Endometrial microvascular endothelial cells (primary cell): ENCODE results near the gene NKAPL. TPM values are rescaled to one million over a fixed set of nuclear protein-coding genes. Genes with fewer than 3 reads are reported as not detected.

Experiments used
- in situ Hi-C: cut with HindIII; loops from 2 replicates; pipeline ENCODE4 v1.10.0; 2017; ENCODE audit warnings: low sequenced_read_pairs, low pct_unique_long_range_greater_than_20kb; ENCODE audit errors: inconsistent ontology term
- total RNA-seq: library from RNA; depleted of rRNA; stranded (reverse); fragments of >200 nt; gene quantifications from one replicate; pipeline ENCODE4 v1.2.3, GENCODE V29; 2015; ENCODE audit errors: inconsistent ontology term

The NKAPL gene
- total RNA-seq, 1 donor from 2014 or later, result 0.19 TPM

- in situ Hi-C loops, result no loop called here
Observed at GRCh38 chr6:28240471-28240870, 18.6 kb upstream of the NKAPL start.

DNA sequence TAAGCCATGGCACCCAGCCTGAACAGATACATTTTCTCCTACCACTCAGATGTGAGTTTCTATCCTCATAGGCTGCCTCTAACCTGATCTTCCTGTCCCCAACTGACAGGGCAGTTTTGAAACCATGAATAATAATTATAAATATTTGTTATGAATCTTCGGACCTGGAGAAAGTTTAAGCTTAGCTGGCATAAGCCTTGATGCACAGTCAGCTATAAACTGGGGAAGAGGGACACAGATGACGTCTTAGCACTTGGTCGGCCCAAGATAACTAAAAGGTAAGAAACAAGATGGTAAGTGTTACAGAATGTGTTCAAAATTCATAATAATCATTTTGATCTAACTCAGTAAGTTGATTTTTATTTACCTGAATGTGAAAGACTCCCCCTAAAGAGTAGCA is 15.2 kb upstream of the NKAPL start:
- in situ Hi-C loops, result no loop called here

- in situ Hi-C loops, result no loop called here
Observed at GRCh38 chr6:28245206-28245941, 13.7 kb upstream of the NKAPL start.

GRCh38 chr6:28248916-28249315 is 10.2 kb upstream of the NKAPL start:
- in situ Hi-C loops, result no loop called here

GRCh38 chr6:28250747-28251146 is 8.3 kb upstream of the NKAPL start:
- in situ Hi-C loops, result no loop called here

DNA sequence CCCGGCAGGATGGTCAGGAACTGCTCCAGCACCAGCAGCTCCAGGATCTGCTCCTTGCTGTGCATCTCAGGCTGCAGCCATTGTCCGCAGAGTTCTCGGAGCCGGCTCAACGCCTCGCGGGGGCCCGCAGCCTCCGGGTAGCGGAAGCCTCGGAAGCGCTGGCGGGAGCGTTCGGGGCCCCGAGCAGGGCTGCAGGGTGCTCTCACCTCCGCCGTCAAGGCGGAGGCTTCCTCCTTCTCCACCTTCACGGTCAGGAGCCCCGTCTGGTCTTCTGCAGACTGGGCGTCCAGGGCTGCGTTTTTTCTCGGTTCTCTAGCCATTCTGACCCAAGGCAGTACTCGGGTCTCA is 7.5 kb upstream of the NKAPL start:
- in situ Hi-C loops, result no loop called here

DNA sequence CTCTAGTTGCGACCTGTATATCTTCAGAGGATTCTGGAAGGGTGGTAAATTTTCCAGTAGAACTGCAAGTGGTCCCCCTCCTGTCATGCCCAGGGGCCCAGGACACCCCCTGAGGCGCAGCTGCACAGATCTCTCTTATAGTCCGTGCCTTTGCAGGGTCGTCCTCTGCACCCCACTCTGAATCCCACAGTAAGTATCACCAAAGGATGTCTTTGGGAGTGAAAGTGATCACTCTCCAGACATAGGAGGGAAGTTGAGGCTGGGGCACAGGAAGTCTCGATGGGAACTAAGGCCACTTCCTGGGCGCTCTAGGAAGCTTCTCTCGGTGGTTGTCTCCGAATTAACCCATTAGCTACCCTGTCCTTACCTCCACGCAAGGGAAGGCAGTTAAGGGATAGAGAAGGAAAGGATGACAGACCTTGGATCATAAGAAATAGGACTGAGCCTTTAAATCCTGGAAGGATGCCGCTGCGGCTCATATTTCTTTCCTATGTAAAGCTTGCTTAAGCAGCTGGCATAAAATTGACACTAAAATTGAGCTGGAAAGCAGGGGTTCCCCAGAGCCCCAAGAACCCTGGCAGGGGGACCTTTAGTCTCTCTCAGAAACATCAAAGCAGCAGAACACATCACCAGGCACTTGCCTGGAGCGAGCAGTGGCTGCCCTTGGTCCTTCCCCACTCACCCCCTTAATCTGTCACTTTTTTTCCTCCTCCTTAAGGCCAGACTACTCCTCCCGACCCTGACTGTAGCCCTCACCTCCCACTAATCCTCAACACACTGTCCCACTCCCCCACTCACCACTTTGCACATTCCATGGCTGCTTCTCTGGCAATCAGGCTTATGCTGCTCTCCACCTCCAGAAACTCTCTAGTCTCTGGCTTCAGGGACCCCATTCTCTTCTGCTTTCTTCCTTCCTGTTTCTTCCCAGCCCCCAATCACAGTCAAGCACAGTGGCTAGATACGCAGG is 6.8 kb upstream of the NKAPL start, which contains the start of gene ZKSCAN4:
Gene ZKSCAN4, minus strand, starts transcription at position 261 of the 967 bp plus-strand sequence. CDS start 289 bp downstream, outside the sequence.
- in situ Hi-C loops, result no loop called here

- in situ Hi-C loops, result no loop called here
Observed at GRCh38 chr6:28254121-28254519, 5.0 kb upstream of the NKAPL start.

DNA sequence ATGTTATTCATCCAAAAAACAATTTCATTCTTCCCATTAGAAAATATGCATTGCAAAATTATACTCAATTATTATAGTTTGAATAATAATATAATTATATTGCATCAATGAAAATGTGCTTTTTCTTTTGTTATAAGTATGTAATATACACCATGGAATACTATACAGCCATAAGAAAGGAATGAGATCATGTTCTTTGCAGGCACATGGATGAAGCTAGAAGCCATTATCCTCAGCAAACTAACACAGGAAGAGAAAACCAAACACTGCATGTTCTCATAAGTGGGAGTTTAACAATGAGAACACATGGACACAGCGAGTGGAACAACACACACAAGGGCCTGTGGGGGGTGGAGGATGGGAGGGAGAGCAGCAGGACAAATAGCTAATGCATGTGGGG is 2.1 kb upstream of the NKAPL start:
- in situ Hi-C loops, result no loop called here

DNA sequence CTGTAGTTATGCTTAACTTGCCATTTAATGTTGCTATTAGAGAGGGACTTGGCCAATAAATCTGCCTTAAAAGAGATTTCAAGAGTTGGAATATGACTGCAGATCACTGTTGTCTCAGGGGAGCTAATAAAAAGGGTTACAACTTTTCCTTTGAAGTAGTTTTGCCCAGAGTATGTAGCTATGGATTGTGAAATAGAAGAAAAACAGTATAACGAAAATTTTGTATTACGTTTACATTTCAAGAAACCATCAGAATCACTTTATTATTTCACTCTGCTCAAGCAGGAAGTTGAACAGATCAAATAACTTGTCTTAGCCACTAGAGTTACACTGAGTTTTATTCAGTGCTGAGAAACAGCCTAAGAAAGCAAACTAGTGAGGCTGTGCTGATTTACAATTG is 4.8 kb downstream of the NKAPL start:
- in situ Hi-C loops, result no loop called here

DNA sequence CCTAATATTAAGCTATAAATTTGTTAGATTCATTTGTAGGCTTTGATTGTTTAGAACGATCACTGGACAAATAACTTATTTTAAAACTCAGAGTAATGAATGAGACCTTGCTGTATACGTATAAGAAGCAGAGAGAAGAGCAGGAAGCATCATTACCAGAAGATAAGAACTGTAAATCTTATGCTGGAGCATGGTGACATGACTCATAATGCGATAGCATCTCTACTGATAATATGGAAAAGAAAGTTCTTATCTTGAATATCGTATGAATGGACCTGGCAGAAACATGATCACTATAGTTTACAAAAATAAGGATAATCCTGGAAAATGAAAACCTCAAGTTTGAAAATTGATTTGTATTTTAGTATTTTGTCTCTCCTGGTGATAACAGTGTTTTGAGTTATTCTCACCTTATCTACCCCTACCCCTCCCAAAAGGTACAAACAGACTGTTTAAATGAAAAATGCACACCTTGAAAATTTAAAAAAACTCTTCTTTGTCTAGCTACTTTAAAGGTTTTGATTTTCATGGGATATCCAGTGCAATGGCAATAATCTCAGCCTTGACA is 5.8 kb downstream of the NKAPL start:
- in situ Hi-C loops, result no loop called here

DNA sequence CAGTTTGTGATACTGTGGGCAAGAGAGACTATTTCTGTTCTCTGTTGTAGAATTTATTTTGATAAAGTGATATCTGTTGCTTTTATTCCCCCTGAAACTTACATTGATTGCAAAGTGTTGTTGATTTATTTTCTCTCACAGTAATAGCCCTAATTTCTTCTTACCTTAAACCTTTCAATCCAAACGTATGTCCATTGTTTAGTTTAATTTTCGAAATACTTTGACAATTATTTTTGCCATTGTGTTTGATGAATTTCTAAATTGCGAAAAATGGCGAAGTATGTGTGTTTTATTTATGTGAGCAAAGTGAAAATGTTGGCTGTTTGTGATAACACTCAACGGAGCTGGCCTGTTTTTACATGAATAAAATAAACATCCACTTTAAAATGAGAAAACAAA is 7.5 kb downstream of the NKAPL start:
- in situ Hi-C loops, result no loop called here

DNA sequence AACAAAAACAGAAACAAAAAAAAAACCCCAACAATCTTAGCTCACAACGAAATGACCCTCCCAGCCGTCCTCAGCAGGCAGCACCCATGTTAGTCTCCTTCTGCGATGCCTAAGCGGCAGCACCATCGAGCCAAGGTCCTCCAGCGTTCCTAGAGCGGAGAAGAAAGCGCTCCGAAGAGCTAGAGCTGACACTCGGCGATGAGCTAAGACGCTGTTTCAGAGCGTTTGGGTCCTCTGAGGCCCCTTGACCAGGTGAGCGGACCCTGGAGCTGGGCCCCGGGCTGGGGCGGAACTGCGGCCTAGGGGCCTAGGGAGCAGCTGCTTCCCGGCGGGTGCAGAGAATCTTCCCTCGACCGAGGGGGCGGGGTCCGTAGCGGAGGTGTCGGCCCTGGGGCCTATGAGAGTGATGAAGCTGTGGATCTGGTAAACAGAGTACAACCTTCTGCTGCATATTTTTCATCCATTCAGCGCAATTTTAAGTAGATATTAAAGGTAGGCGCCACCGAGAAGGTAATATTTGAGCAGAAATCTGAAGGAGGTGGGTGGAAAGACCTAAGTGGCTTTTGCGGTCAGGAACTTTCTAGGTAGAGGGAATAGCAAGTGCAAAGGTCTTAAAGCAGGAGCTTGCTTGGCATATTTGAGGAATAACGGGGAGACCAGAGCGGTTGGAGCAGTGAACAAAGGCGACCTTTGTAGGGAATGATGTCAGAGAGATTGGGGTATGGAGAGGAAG is 8.0 kb downstream of the NKAPL start, which contains the start of gene ZSCAN26:
Gene ZSCAN26, plus strand, starts transcription at position 182 of the 733 bp plus-strand sequence. CDS start 4,777 bp downstream, outside the sequence.
- in situ Hi-C loops, result no loop called here

DNA sequence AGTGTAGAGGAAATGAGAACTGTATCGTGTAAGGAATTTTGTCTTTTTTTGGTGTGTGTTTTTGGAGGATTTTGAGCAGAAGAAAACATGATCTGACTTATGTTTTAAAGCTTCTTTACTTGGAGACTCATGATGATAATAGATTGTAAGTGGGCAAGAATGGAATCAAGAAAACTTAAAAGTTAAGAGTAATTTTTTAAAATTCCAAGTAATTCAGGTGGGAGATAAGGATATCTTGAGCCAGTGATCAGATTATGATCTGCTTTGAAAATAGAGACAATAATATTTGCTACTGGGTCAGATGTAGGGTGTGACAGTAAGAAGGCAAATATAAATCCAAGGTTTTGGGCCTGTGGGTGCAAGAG is 8.6 kb downstream of the NKAPL start:
- in situ Hi-C loops, result no loop called here

DNA sequence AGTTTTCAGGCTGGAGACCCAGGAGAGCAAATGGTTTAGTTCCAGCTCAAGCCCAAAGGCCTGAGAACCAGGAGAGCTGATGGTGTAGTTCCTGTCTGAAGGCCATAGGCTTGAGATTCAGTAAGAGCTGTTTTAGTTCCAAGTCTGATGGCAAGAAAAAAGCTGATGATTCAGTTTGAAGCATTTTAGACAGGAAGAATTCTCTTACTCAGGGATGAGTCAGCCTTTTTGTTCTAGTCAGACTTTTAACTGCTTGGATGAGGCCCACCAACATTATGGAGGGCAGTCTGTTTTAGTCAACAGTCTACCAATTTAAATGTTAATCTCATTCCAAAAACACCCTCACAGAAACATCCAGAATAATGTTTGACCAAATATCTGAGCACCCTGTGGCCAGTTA is 10.4 kb downstream of the NKAPL start:
- in situ Hi-C loops, result no loop called here

GRCh38 chr6:28274888-28275287 is 15.8 kb downstream of the NKAPL start:
- in situ Hi-C loops, result no loop called here

DNA sequence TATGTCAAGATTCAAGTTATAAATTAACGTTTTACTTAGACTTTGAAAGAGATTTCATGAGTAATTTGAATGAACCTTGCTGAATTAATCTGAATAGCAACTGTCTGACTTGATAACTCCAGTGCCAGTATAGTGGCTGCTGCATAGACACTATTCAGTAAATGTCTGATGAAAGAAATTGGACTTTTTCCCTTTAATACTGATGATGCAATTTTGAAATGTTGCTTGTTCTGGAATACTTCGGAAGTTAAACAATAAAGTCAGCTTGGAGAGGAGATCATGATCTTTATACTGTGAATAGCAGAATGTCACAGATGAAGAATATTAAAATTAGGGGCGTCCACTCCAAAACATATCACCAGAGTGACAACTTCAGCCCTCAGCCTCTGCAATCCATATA is 18.6 kb downstream of the NKAPL start:
- in situ Hi-C loops, result no loop called here

GRCh38 chr6:28280595-28281287 is 21.6 kb downstream of the NKAPL start:
- in situ Hi-C loops, result no loop called here
